SU-DHL-6 (cell line): ENCODE results near the gene VAPB.
"Not testable (repeated sequence)": the region's sequence is repeated elsewhere in the genome, so short reads cannot be mapped to it uniquely, and the experiment has no call there.

Source experiments
- CTCF ChIP-seq: fragments of 200-600 bp; sonication (generic); IDR thresholded peaks from one replicate; pipeline ENCODE4 v1.5.1; 2017; ENCODE audit warnings: antibody characterized with exemption, mild to moderate bottlenecking, low read length, moderate library complexity; ENCODE audit not compliant: insufficient read depth, poor library complexity, severe bottlenecking
- EZH2phosphoT487 ChIP-seq: fragments of 200-600 bp; sonication (generic), shearing (Covaris generic); conservative IDR thresholded peaks from 2 replicates; pipeline ENCODE4 v1.6.1; 2018; ENCODE audit warnings: mild to moderate bottlenecking, antibody characterized with exemption, low read length, moderate library complexity, mixed read lengths

DNA sequence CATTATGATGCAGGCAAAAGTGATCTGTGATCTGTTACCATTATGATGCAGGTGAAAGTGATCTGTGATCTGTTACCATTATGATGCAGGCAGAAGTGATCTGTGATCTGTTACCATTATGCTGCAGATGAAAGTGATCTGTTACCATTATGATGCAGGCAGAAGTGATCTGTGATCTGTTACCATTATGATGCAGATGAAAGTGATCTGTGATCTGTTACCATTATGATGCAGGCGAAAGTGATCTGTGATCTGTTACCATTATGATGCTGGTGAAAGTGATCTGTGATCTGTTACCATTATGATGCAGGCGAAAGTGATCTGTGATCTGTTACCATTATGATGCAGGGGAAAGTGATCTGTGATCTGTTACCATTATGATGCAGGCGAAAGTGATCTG is 38.5 kb downstream of the VAPB start:
- TF ChIP-seq CTCF, EZH2phosphoT487: not testable (repeated sequence)
